Measurements from ENCODE around the gene PTGDR2. TPM values are rescaled to one million over a fixed set of nuclear protein-coding genes. Genes with fewer than 3 reads are reported as not detected.

PTGDR2 gene
- total and polyA plus RNA-seq, 4 donors = 0.13 to 0.23 (median 0.17) TPM

DNA sequence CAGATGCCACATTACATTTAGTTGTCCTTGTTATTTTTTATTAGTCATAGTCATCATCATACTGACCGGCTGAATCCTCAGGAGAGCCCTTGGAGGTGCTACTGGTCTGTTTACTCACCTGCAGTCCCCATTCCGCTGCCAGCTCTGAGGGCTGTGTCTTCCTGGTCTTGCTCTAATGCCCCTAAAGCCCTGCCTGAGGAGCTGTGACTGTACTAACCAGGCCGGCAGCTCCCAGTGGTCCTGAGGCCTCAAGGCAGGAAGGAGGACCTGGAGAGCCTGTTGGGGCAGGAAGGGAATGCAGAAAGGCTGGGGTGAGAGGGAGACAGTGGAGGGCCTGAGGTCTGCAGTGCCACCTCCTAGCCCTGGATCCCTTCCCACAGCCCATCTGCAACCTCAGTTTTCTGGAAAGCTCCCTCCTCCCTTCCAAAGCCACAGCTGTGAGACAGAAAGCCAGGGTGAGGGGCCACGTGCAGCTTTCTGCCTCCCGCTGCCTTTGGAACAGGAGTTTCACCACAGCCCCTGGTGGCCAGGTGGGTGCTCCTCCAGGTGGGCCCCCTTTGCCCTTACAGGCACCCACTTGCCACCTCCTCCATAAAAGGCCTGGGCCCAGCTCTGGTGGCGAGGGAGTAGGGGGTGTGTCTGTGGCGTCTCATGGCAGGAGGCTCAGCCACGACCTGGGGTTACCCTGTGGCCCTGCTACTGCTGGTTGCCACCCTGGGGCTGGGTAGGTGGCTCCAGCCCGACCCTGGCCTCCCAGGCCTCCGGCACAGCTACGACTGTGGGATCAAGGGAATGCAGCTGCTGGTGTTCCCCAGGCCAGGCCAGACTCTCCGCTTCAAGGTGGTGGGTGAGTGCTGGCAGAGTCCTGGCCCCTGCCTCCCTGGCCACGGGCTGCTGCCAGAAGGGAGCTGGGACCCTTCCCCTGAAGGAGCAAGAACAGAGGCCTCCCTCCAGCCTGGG, 11.4 kb upstream of the PTGDR2 start, which contains the start of gene ZP1:
ZP1 (plus strand) TSS at position 632 of the 960 bp plus-strand sequence; CDS start at position 652, 20 bp downstream.
- H3K27me3 ChIP-seq (ENCODE audit: control insufficient read depth in 3 of 3, insufficient read depth in 3 of 3, low read length in 2 of 3) = no peaks in the 10 kb centered on the region
- no peaks in the 10 kb centered on the region for H3K36me3 ChIP-seq (ENCODE audit: control insufficient read depth in 4 of 4, insufficient read depth in 4 of 4, low read length in 4 of 4)
- no peak within 1 kb of the TSS for H3K27ac ChIP-seq (ENCODE audit: low read depth in 1 of 2, low read length in 1 of 2)
- 77 to 82% methylated on average over 13 of the region's 13 CpGs for WGBS, 2 donors
- no peak for ATAC-seq (ENCODE audit: insufficient read depth, low FRiP score)
- H3K9ac ChIP-seq (ENCODE audit: insufficient read depth in 1 of 2, low read length in 2 of 2) = no peak within 1 kb of the TSS
- peaks cover 0 to 1% (median 0%) of the 10 kb centered on the region in 4 donors for H3K9me3 ChIP-seq (ENCODE audit: control insufficient read depth in 4 of 4, insufficient read depth in 3 of 4, low read length in 3 of 4)
- H3K4me1 ChIP-seq (ENCODE audit: control insufficient read depth in 5 of 5, insufficient read depth in 5 of 5, low read length in 5 of 5) = peaks cover 0 to 8% (median under 1%) of the 10 kb centered on the region in 5 donors
- no peak within 1 kb of the TSS for H3K4me3 ChIP-seq
- no peak for DNase-seq
- TF ChIP-seq CTCF (IDR thresholded peaks at IDR 0.05; ENCODE audit: control extremely low read depth, extremely low read depth) = no peak

DNA sequence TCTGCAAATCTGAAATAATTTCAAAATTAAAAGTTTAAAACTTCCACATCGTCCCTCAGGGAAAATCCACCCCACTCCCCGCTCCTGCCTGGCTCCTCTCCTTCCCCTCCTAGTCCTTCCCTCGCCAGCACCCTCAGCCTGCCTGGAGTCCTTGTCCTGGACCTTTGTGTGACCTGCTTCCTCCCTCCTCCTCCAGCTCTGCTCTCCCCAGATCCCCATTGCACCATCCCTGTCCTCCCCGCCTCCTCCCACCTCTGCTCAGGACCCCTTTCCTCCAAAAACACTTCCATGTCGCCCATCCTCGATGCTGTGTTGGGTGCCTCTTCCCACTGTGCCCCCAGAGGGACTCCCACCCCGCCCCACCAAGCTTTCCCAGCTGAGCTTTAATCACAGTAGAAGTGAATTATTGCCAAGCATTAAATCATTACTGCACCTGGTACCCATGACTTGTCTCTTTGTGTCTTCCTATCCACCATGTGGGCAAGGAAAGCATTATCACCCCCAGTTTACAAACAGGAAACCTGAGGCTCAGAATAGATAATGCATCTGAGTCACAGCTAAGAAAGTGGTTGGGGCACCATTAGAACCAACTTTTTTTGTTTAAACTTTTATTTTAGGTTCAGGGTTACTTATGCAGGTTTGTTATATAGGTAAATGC, 9.2 kb upstream of the PTGDR2 start:
- Histone ChIP-seq H3K9me3 (ENCODE audit: control insufficient read depth in 4 of 4, insufficient read depth in 3 of 4, low read length in 3 of 4) (peaks cover 0 to 3% (median 0%) of the 10 kb centered on the region in 4 donors), H3K4me1 (ENCODE audit: control insufficient read depth in 5 of 5, insufficient read depth in 5 of 5, low read length in 5 of 5) (no peaks in the 10 kb centered on the region), H3K9ac (ENCODE audit: insufficient read depth in 1 of 2, low read length in 2 of 2) (no peak overlapping the region), H3K4me3 (no peak overlapping the region), H3K27me3 (ENCODE audit: control insufficient read depth in 3 of 3, insufficient read depth in 3 of 3, low read length in 2 of 3) (no peaks in the 10 kb centered on the region), H3K36me3 (ENCODE audit: control insufficient read depth in 4 of 4, insufficient read depth in 4 of 4, low read length in 4 of 4) (no peaks in the 10 kb centered on the region), H3K27ac (ENCODE audit: low read depth in 1 of 2, low read length in 1 of 2) (no peak overlapping the region)
- 78% methylated on average over 7 of the region's 7 CpGs for WGBS, 2 donors
- DNase-seq (no peak), ATAC-seq (ENCODE audit: insufficient read depth, low FRiP score) (no peak)
- no peak for TF ChIP-seq CTCF (IDR thresholded peaks at IDR 0.05; ENCODE audit: control extremely low read depth, extremely low read depth)

DNA sequence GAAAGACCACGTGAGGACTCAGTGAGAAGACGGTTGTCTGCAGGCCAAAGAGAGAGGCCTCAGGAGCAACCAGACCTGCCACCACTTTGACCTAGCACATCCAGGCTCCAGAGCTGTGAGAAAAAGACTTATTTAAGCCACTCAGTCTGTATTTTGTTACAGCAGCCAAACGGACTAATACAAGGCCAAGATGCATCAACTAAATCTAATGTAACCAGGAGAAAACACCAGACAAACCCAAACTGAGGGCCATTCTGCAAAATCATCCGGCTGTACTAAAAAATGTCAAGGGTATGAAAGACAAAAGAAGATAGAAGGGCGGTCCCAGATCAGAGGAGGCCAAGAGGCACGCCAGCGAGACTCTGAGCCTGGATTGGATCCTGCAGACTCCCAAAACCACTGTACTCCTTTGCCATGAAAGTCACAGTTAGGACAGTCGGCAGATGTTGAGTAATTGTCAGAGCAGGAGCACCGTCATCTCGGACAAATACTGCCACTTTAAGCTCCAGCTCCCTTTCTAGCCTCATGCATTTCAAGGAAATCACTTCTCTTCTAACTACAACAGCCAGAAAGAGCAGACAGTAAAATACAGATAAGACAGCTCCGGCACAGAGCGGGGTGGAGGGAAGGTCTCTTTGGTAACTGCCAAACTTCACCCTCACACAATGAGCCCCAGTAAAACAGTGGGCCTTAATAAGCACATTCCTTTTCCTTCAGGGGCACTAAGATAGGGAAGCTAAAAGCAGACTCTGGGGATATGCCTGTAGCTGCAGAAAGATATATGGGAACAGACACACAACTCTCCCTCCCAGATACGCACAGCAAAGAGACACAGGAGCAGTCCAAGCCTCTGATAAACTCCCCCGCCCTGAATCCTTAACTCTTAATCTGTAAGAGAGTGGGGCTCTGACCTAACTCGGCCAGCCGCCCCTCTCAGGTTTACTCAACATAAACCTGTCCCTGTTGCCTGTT, 8.1 kb upstream of the PTGDR2 start:
- Histone ChIP-seq H3K36me3 (ENCODE audit: control insufficient read depth in 4 of 4, insufficient read depth in 4 of 4, low read length in 4 of 4) (no peaks in the 10 kb centered on the region), H3K4me1 (ENCODE audit: control insufficient read depth in 5 of 5, insufficient read depth in 5 of 5, low read length in 5 of 5) (no peaks in the 10 kb centered on the region), H3K27me3 (ENCODE audit: control insufficient read depth in 3 of 3, insufficient read depth in 3 of 3, low read length in 2 of 3) (no peaks in the 10 kb centered on the region), H3K9ac (ENCODE audit: insufficient read depth in 1 of 2, low read length in 2 of 2) (no peak overlapping the region), H3K27ac (ENCODE audit: low read depth in 1 of 2, low read length in 1 of 2) (no peak overlapping the region), H3K4me3 (no peak overlapping the region), H3K9me3 (ENCODE audit: control insufficient read depth in 4 of 4, insufficient read depth in 3 of 4, low read length in 3 of 4) (peaks cover 0 to 2% (median 0%) of the 10 kb centered on the region in 4 donors)
- WGBS, 2 donors = 76 to 83% methylated on average over 16 of the region's 16 CpGs
- no peak for TF ChIP-seq CTCF (IDR thresholded peaks at IDR 0.05; ENCODE audit: control extremely low read depth, extremely low read depth)
- DNase-seq (no peak), ATAC-seq (ENCODE audit: insufficient read depth, low FRiP score) (no peak)
